ENCODE data around the gene WDR27.

WDR27 gene

GRCh38 chr6:169701954-169702839, at the start of gene WDR27, which contains the start of gene C6orf120:
WDR27 (minus strand) TSS chr6:169702029; CDS start chr6:169689005, 13,024 bp downstream.
C6orf120 (plus strand) TSS chr6:169702126; CDS start chr6:169702460, 334 bp downstream.
- in situ Hi-C loops (cut with HindIII; ENCODE audit: low pct_ligation_motif_present, low pct_unique_long_range_greater_than_20kb, low sequenced_read_pairs): no loop called here

GRCh38 chr6:169746556-169746955, 44.7 kb upstream of the WDR27 start:
- in situ Hi-C loops (cut with HindIII; ENCODE audit: low pct_ligation_motif_present, low pct_unique_long_range_greater_than_20kb, low sequenced_read_pairs): no loop called here
- DNase-seq: no peak

More at GRCh38 chr6:169701954-169702839, at the start of gene WDR27, which contains the start of gene C6orf120:
- DNase-seq: peak; percentile 96

- in situ Hi-C loops (cut with HindIII; ENCODE audit: low pct_ligation_motif_present, low pct_unique_long_range_greater_than_20kb, low sequenced_read_pairs): no loop called here
- no peak for DNase-seq
Observed at GRCh38 chr6:169745405-169745804, 43.6 kb upstream of the WDR27 start.

- in situ Hi-C loops (cut with HindIII; ENCODE audit: low pct_ligation_motif_present, low pct_unique_long_range_greater_than_20kb, low sequenced_read_pairs): no loop called here
- DNase-seq: no peak
Observed at GRCh38 chr6:169741344-169741743, 39.5 kb upstream of the WDR27 start.

GRCh38 chr6:169738976-169739529, 37.2 kb upstream of the WDR27 start:
- no peak for DNase-seq
- in situ Hi-C loops (cut with HindIII; ENCODE audit: low pct_ligation_motif_present, low pct_unique_long_range_greater_than_20kb, low sequenced_read_pairs): no loop called here

- DNase-seq: no peak
- in situ Hi-C loops (cut with HindIII; ENCODE audit: low pct_ligation_motif_present, low pct_unique_long_range_greater_than_20kb, low sequenced_read_pairs): no loop called here
Observed at GRCh38 chr6:169738204-169738975, 36.6 kb upstream of the WDR27 start.

- in situ Hi-C loops (cut with HindIII; ENCODE audit: low pct_ligation_motif_present, low pct_unique_long_range_greater_than_20kb, low sequenced_read_pairs): no loop called here
- no peak for DNase-seq
Observed at GRCh38 chr6:169729961-169730360, 28.1 kb upstream of the WDR27 start.

GRCh38 chr6:169726963-169727362, 25.1 kb upstream of the WDR27 start:
- in situ Hi-C loops (cut with HindIII; ENCODE audit: low pct_ligation_motif_present, low pct_unique_long_range_greater_than_20kb, low sequenced_read_pairs): no loop called here
- DNase-seq: no peak

GRCh38 chr6:169726049-169726400, 24.2 kb upstream of the WDR27 start:
- no peak for DNase-seq
- in situ Hi-C loops (cut with HindIII; ENCODE audit: low pct_ligation_motif_present, low pct_unique_long_range_greater_than_20kb, low sequenced_read_pairs): no loop called here

- peak; percentile 77 for DNase-seq
- in situ Hi-C loops (cut with HindIII; ENCODE audit: low pct_ligation_motif_present, low pct_unique_long_range_greater_than_20kb, low sequenced_read_pairs): no loop called here
Observed at GRCh38 chr6:169725125-169726048, 23.6 kb upstream of the WDR27 start.

- DNase-seq: peak; percentile 48
- in situ Hi-C loops (cut with HindIII; ENCODE audit: low pct_ligation_motif_present, low pct_unique_long_range_greater_than_20kb, low sequenced_read_pairs): no loop called here
Observed at GRCh38 chr6:169724494-169725124, 22.8 kb upstream of the WDR27 start, which contains the start of gene PHF10. PHF10 (minus strand) TSS chr6:169724500; CDS start chr6:169723931, 569 bp downstream.

GRCh38 chr6:169723991-169724493, 22.2 kb upstream of the WDR27 start:
- in situ Hi-C loops (cut with HindIII; ENCODE audit: low pct_ligation_motif_present, low pct_unique_long_range_greater_than_20kb, low sequenced_read_pairs): no loop called here
- peak; percentile 34 for DNase-seq

GRCh38 chr6:169723200-169723909, 21.5 kb upstream of the WDR27 start:
- DNase-seq: peak; percentile 54

GRCh38 chr6:169722362-169723199, 20.8 kb upstream of the WDR27 start:
- peak; percentile 73 for DNase-seq
- in situ Hi-C loops (cut with HindIII; ENCODE audit: low pct_ligation_motif_present, low pct_unique_long_range_greater_than_20kb, low sequenced_read_pairs): no loop called here

More at GRCh38 chr6:169723200-169723909, 21.5 kb upstream of the WDR27 start:
- in situ Hi-C loops (cut with HindIII; ENCODE audit: low pct_ligation_motif_present, low pct_unique_long_range_greater_than_20kb, low sequenced_read_pairs): no loop called here

GRCh38 chr6:169720207-169720855, 18.5 kb upstream of the WDR27 start:
- DNase-seq: no peak
- in situ Hi-C loops (cut with HindIII; ENCODE audit: low pct_ligation_motif_present, low pct_unique_long_range_greater_than_20kb, low sequenced_read_pairs): no loop called here

GRCh38 chr6:169719117-169719516, 17.3 kb upstream of the WDR27 start:
- DNase-seq: no peak
- in situ Hi-C loops (cut with HindIII; ENCODE audit: low pct_ligation_motif_present, low pct_unique_long_range_greater_than_20kb, low sequenced_read_pairs): no loop called here

Data from ACHN (cell line).